IMR-90 (cell line): ENCODE results near the gene ELSPBP1. TPM values are rescaled to one million over a fixed set of nuclear protein-coding genes. Genes with fewer than 3 reads are reported as not detected.

Experiments
- ATAC-seq: fragments of 200-7000 bp; cut with Tn5 transposase; 2 replicates; pipeline ENCODE4 v1.9.1; 2020; ENCODE audit warnings: low read depth, mild to moderate bottlenecking, moderate library complexity
- BruUV-seq: library from RNA; stranded (reverse); fragments of 400-500 nt; replicated peaks from 2 replicates; lab custom pipeline; 2021; lab: Mats Ljungman, UMichigan
- CTCF ChIA-PET: fragments of 300-600 bp; formaldehyde crosslinking; extraction: SDS; loops from one replicate; lab custom pipeline; 2021; ENCODE audit warnings: antibody characterized with exemption; lab: Yijun Ruan, JAX
- POLR2A ChIA-PET: fragments of 300-600 bp; sonication (Branson Sonifier 250); formaldehyde crosslinking; loops from one replicate; lab custom pipeline; 2022; ENCODE audit warnings: antibody characterized with exemption; ENCODE audit not compliant: unreplicated experiment; lab: Charles Lee
- DNase-seq: peaks from one replicate; pipeline ENCODE4 v3.0.0; 2013
- H2AFZ ChIP-seq: replicated peaks from 2 replicates; pipeline ENCODE3; 2013; ENCODE audit warnings: low read length, mild to moderate bottlenecking; ENCODE audit not compliant: poor library complexity
- H2AK5ac ChIP-seq: 2 replicates; pipeline ENCODE4 v1.6.1; 2013; ENCODE audit warnings: low read depth, low read length, inconsistent platforms
- H2AK9ac ChIP-seq: replicated peaks from 2 replicates; pipeline ENCODE3; 2013; ENCODE audit warnings: mild to moderate bottlenecking, low read depth, low read length, moderate library complexity; ENCODE audit not compliant: poor library complexity
- H2BK120ac ChIP-seq: 2 replicates; pipeline ENCODE4 v1.6.1; 2013; ENCODE audit warnings: low read depth, low read length, inconsistent platforms
- H2BK15ac ChIP-seq: 3 replicates; pipeline ENCODE4 v1.6.1; 2013; ENCODE audit warnings: low read depth, low read length, inconsistent platforms
- H2BK20ac ChIP-seq: 2 replicates; pipeline ENCODE4 v1.6.1; 2013; ENCODE audit warnings: low read depth, mild to moderate bottlenecking, inconsistent platforms, low read length, moderate library complexity
- H2BK5ac ChIP-seq: 2 replicates; pipeline ENCODE4 v1.6.1; 2013; ENCODE audit warnings: mild to moderate bottlenecking, low read depth, low read length, inconsistent platforms; ENCODE audit not compliant: poor library complexity, severe bottlenecking
- H3K14ac ChIP-seq: replicated peaks from 2 replicates; pipeline ENCODE4 v1.6.1; 2013; ENCODE audit warnings: low read depth, low read length, inconsistent platforms
- H3K18ac ChIP-seq: 2 replicates; pipeline ENCODE4 v1.6.1; 2013; ENCODE audit warnings: low read depth, low read length, control low read depth
- H3K23ac ChIP-seq: 2 replicates; pipeline ENCODE4 v1.6.1; 2013; ENCODE audit warnings: low read depth, low read length, inconsistent platforms
- H3K27ac ChIP-seq: 2 replicates; pipeline ENCODE4 v1.5.1; 2013; ENCODE audit warnings: mild to moderate bottlenecking, control low read depth, low read length; ENCODE audit not compliant: insufficient read depth
- H3K27me3 ChIP-seq: 2 replicates; pipeline ENCODE4 v1.6.1; 2013; ENCODE audit warnings: low read length; ENCODE audit not compliant: control insufficient read depth, insufficient read depth
- H3K36me3 ChIP-seq: 2 replicates; pipeline ENCODE4 v1.6.1; 2013; ENCODE audit warnings: low read length, mixed read lengths; ENCODE audit not compliant: control insufficient read depth, insufficient read depth
- H3K4ac ChIP-seq: 2 replicates; pipeline ENCODE4 v1.6.1; 2013; ENCODE audit warnings: low read depth, low read length, inconsistent platforms
- H3K4me1 ChIP-seq: 2 replicates; pipeline ENCODE4 v1.6.1; 2013; ENCODE audit warnings: low read length, mixed read lengths; ENCODE audit not compliant: control insufficient read depth, insufficient read depth
- H3K4me2 ChIP-seq: 2 replicates; pipeline ENCODE4 v1.6.1; 2013; ENCODE audit warnings: low read depth, mild to moderate bottlenecking, control low read depth, low read length, moderate library complexity
- H3K4me3 ChIP-seq: 2 replicates; pipeline ENCODE4 v1.5.1; 2013; ENCODE audit warnings: low read depth, mild to moderate bottlenecking, control low read depth, low read length, moderate library complexity; ENCODE audit not compliant: insufficient read depth
- H3K56ac ChIP-seq: 2 replicates; pipeline ENCODE4 v1.6.1; 2013; ENCODE audit warnings: low read length, inconsistent platforms; ENCODE audit not compliant: insufficient read depth; ENCODE audit errors: extremely low read depth
- H3K79me1 ChIP-seq, 2 experiments: 2 replicates each; pipeline ENCODE4 v1.6.1; 2013; ENCODE audit warnings: low read length in 2 of 2, inconsistent platforms in 1 of 2, low read depth in 1 of 2
- H3K9ac ChIP-seq: 2 replicates; pipeline ENCODE4 v1.6.1; 2013; ENCODE audit warnings: low read depth, low read length, control low read depth
- H3K9me1 ChIP-seq: 2 replicates; pipeline ENCODE4 v1.6.1; 2013; ENCODE audit warnings: low read length, inconsistent platforms; ENCODE audit not compliant: insufficient read depth
- H3K9me3 ChIP-seq: 2 replicates; pipeline ENCODE4 v1.6.1; 2013; ENCODE audit warnings: low read length; ENCODE audit not compliant: control insufficient read depth, insufficient read depth
- H4K20me1 ChIP-seq: 2 replicates; pipeline ENCODE4 v1.6.1; 2013; ENCODE audit warnings: low read length, inconsistent platforms; ENCODE audit not compliant: insufficient read depth
- H4K5ac ChIP-seq: 2 replicates; pipeline ENCODE4 v1.6.1; 2013; ENCODE audit warnings: mild to moderate bottlenecking, low read depth, low read length, control low read depth
- H4K8ac ChIP-seq, 2 experiments: 2 replicates each; pipeline ENCODE4 v1.6.1; 2013; ENCODE audit warnings: low read depth in 2 of 2, low read length in 2 of 2, control low read depth in 1 of 2, inconsistent platforms in 1 of 2
- H4K91ac ChIP-seq: 2 replicates; pipeline ENCODE4 v1.6.1; 2013; ENCODE audit warnings: low read depth, low read length, inconsistent platforms; ENCODE audit not compliant: insufficient read depth
- POLR2A ChIP-seq: IDR thresholded peaks from 2 replicates; pipeline ENCODE4 v1.6.1; 2012; ENCODE audit warnings: mild to moderate bottlenecking, low read depth, low read length
- RAD21 ChIP-seq: IDR thresholded peaks from 2 replicates; pipeline ENCODE4 v1.6.1; 2012; ENCODE audit warnings: low read length, improper control_type of control experiment
- WGBS, 2 experiments: methylation state at CpG; one replicate each; pipeline versions ENCODE4 v1.1.5 to v1.1.7; 2013; ENCODE audit warnings: missing lambda C conversion rate in 2 of 2; ENCODE audit not compliant: insufficient read length in 1 of 2; ENCODE audit errors: extremely low coverage in 2 of 2; 5-methylcytosine and 5-hydroxymethylcytosine counted together
- dilution Hi-C: fragments of 300-500 bp; cut with HindIII; formaldehyde crosslinking; loops from one replicate; pipeline ENCODE4 v1.14.3; 2018; ENCODE audit warnings: low sequenced_read_pairs; ENCODE audit not compliant: unreplicated experiment
- in situ Hi-C: fragments of 300-500 bp; cut with MboI; formaldehyde crosslinking; loops from 3 replicates; pipeline ENCODE4 v1.14.3; 2019; ENCODE audit warnings: low sequenced_read_pairs, inconsistent platforms, mixed read lengths
- intact Hi-C: fragments of 100-400 bp; cut with micrococcal nuclease; formaldehyde crosslinking; loops from 2 replicates; pipeline ENCODE4 v1.10.0; 2022
- polyA plus RNA-seq, 3 experiments: library from polyadenylated mRNA; depleted of rRNA; stranded (reverse); fragments of >200 nt; gene quantifications; 2 replicates each; pipeline ENCODE4 v1.2.3, GENCODE V29; 2012; ENCODE audit warnings: low replicate concordance in 1 of 3
- total RNA-seq: library from RNA; depleted of rRNA; stranded (reverse); fragments of >200 nt; gene quantifications from 2 replicates; pipeline ENCODE4 v1.2.3, GENCODE V29; 2012

The ELSPBP1 gene
- total and polyA plus RNA-seq, 2 of the 4 experiments (the other 2 are of a cell fraction), result not detected

DNA sequence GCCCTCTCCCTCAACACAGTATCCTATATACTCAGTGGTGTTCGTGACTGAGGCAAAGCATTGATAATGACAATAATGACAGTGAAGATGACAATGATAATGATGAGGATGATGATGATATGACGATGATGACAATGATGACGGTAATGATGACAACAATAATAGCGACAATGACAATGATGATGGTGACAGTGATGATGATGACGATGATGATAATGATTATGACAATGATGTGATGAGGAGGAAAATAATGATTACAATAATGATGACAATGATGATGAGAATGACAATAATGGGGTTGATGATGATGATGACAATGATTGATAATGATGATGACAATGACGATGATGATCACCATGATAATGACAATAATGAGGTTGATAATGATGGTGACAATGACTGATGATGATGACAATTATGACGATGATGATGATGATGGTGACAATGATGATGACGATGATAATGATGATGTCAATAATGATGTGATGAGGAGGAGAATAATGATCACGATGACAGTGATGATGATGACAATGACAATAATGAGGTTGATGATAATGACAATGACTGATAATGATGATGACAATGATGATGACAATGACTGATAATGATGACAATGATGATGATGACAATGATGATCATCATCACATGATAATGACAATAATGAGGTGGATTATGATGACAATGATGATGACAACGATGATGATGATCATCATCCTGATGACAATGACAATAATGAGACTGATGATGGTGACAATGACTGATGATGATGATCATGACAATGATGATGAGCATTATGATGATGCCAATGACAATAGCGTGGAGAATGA lies 16.7 kb downstream of the ELSPBP1 start:
- Histone ChIP-seq H3K4me3 (no peak overlapping the region), H4K20me1 (no peaks in the 10 kb centered on the region), H4K91ac (no peak overlapping the region), H3K4ac (no peak overlapping the region), H3K23ac (no peak overlapping the region), H3K9ac (no peak overlapping the region), H2AK5ac (no peak overlapping the region), H3K9me3 (no peaks in the 10 kb centered on the region), H3K14ac (no peak overlapping the region), H3K18ac (no peak overlapping the region), H2AK9ac (no peak overlapping the region), H3K27me3 (no peaks in the 10 kb centered on the region), H3K4me2 (no peak overlapping the region), H2BK5ac (no peak overlapping the region), H3K4me1 (no peaks in the 10 kb centered on the region), H3K79me1 (no peaks in the 10 kb centered on the region), H4K8ac (no peak overlapping the region), H3K56ac (no peak overlapping the region), H2BK20ac (no peak overlapping the region), H2BK120ac (no peak overlapping the region), H2BK15ac (no peak overlapping the region), H3K36me3 (no peaks in the 10 kb centered on the region), H3K9me1 (no peaks in the 10 kb centered on the region), H3K27ac (no peak overlapping the region), H2AFZ (no peak overlapping the region), H4K5ac (no peak overlapping the region)
- no peak for TF ChIP-seq POLR2A
- TF ChIP-seq RAD21, result no peak
- 84% methylated on average over 9 of the region's 11 CpGs; no CpG with 5 or more reads in 1 of the 2 experiments for WGBS, 2 experiments
- ChIA-PET CTCF (no interaction called here), POLR2A (no interaction called here)
- ATAC-seq (no peak), DNase-seq (no peak)
- intact Hi-C loops, result no loop called here
- dilution Hi-C loops, result no loop called here
- no TSS peak for BruUV-seq
- in situ Hi-C loops, result no loop called here
